Activated naive CD8-positive, alpha-beta T cell (primary cell): Measurements from ENCODE around the gene NTPCR.
"Not testable (repeated sequence)": the region's sequence is repeated elsewhere in the genome, so short reads cannot be mapped to it uniquely, and the experiment has no call there.

Experiments used
- H3K27ac Mint-ChIP-seq: one replicate; pipeline ENCODE4 v1.8.0; 2021; ENCODE audit warnings: mixed read lengths
- H3K27me3 Mint-ChIP-seq: one replicate; pipeline ENCODE4 v1.8.0; 2021; ENCODE audit warnings: mixed read lengths
- H3K36me3 Mint-ChIP-seq: one replicate; pipeline ENCODE4 v1.8.0; 2021; ENCODE audit warnings: mixed read lengths
- H3K4me1 Mint-ChIP-seq: one replicate; pipeline ENCODE4 v1.8.0; 2021; ENCODE audit warnings: low read depth, mixed read lengths
- H3K4me3 Mint-ChIP-seq: one replicate; pipeline ENCODE4 v1.8.0; 2021; ENCODE audit warnings: mild to moderate bottlenecking, mixed read lengths
- H3K9me3 Mint-ChIP-seq: one replicate; pipeline ENCODE4 v1.8.0; 2021; ENCODE audit warnings: low read depth, mixed read lengths

The NTPCR gene

GRCh38 chr1:232917053-232917452 lies 33.4 kb upstream of the NTPCR start:
- Mint-ChIP-seq H3K9me3 (no peaks in the 10 kb centered on the region), H3K36me3 (peaks cover 2% of the 10 kb centered on the region), H3K4me3 (no peak overlapping the region), H3K27me3 (peaks cover 4% of the 10 kb centered on the region), H3K4me1 (peaks cover 6% of the 10 kb centered on the region), H3K27ac (no peak overlapping the region)

- peaks cover 38% of the 10 kb centered on the region for H3K4me1 Mint-ChIP-seq
Observed at GRCh38 chr1:232921381-232921780, 29.0 kb upstream of the NTPCR start.

GRCh38 chr1:232922485-232922884 lies 27.9 kb upstream of the NTPCR start:
- Mint-ChIP-seq H3K27me3 (no peaks in the 10 kb centered on the region), H3K36me3 (peaks cover 2% of the 10 kb centered on the region), H3K4me3 (no peak overlapping the region), H3K9me3 (no peaks in the 10 kb centered on the region), H3K4me1 (peaks cover 38% of the 10 kb centered on the region), H3K27ac (no peak overlapping the region)

More at GRCh38 chr1:232921381-232921780, 29.0 kb upstream of the NTPCR start:
- Mint-ChIP-seq H3K9me3 (no peaks in the 10 kb centered on the region), H3K27ac (no peak overlapping the region), H3K27me3 (peaks cover 4% of the 10 kb centered on the region), H3K36me3 (peaks cover 2% of the 10 kb centered on the region), H3K4me3 (no peak overlapping the region)

- H3K36me3 Mint-ChIP-seq: no peaks in the 10 kb centered on the region
- peak overlapping the region; percentile 91 for H3K27ac Mint-ChIP-seq
- H3K4me3 Mint-ChIP-seq: peak overlapping the region; percentile 42
- H3K4me1 Mint-ChIP-seq: peaks cover 38% of the 10 kb centered on the region
- H3K27me3 Mint-ChIP-seq: no peaks in the 10 kb centered on the region
- H3K9me3 Mint-ChIP-seq: no peaks in the 10 kb centered on the region
Observed at GRCh38 chr1:232923739-232924386, 26.5 kb upstream of the NTPCR start.

GRCh38 chr1:232924874-232925273 lies 25.5 kb upstream of the NTPCR start:
- Mint-ChIP-seq H3K4me1 (peaks cover 38% of the 10 kb centered on the region), H3K36me3 (no peaks in the 10 kb centered on the region), H3K4me3 (no peak overlapping the region), H3K27me3 (no peaks in the 10 kb centered on the region), H3K27ac (no peak overlapping the region), H3K9me3 (no peaks in the 10 kb centered on the region)

GRCh38 chr1:232925421-232926220 lies 24.8 kb upstream of the NTPCR start:
- Mint-ChIP-seq H3K9me3 (no peaks in the 10 kb centered on the region), H3K36me3 (no peaks in the 10 kb centered on the region), H3K4me1 (peaks cover 38% of the 10 kb centered on the region), H3K27me3 (no peaks in the 10 kb centered on the region), H3K27ac (no peak overlapping the region), H3K4me3 (no peak overlapping the region)

- H3K27me3 Mint-ChIP-seq, H3K36me3 Mint-ChIP-seq, H3K9me3 Mint-ChIP-seq, H3K4me3 Mint-ChIP-seq, H3K27ac Mint-ChIP-seq: not testable (repeated sequence)
- H3K4me1 Mint-ChIP-seq: peaks cover 31% of the 10 kb centered on the region
Observed at GRCh38 chr1:232927166-232927565, 23.2 kb upstream of the NTPCR start.

- H3K27me3 Mint-ChIP-seq: no peaks in the 10 kb centered on the region
- H3K27ac Mint-ChIP-seq: no peak overlapping the region
- no peak overlapping the region for H3K4me3 Mint-ChIP-seq
- H3K36me3 Mint-ChIP-seq: no peaks in the 10 kb centered on the region
- H3K9me3 Mint-ChIP-seq: no peaks in the 10 kb centered on the region
- H3K4me1 Mint-ChIP-seq: peaks cover 27% of the 10 kb centered on the region
Observed at GRCh38 chr1:232927830-232928505, 22.4 kb upstream of the NTPCR start.

GRCh38 chr1:232932486-232933425 lies 17.7 kb upstream of the NTPCR start:
- Mint-ChIP-seq H3K27ac (no peak overlapping the region), H3K27me3 (peaks cover under 1% of the 10 kb centered on the region), H3K9me3 (no peaks in the 10 kb centered on the region), H3K4me1 (no peaks in the 10 kb centered on the region), H3K36me3 (no peaks in the 10 kb centered on the region), H3K4me3 (no peak overlapping the region)

- Mint-ChIP-seq H3K27ac (no peak overlapping the region), H3K27me3 (peaks cover 7% of the 10 kb centered on the region), H3K4me1 (no peaks in the 10 kb centered on the region), H3K9me3 (no peaks in the 10 kb centered on the region), H3K36me3 (peaks cover 3% of the 10 kb centered on the region), H3K4me3 (no peak overlapping the region)
Observed at GRCh38 chr1:232936941-232937340, 13.5 kb upstream of the NTPCR start.

- no peak overlapping the region for H3K27ac Mint-ChIP-seq
- H3K4me3 Mint-ChIP-seq: no peak overlapping the region
- H3K27me3 Mint-ChIP-seq: peaks cover 7% of the 10 kb centered on the region
- no peaks in the 10 kb centered on the region for H3K4me1 Mint-ChIP-seq
- H3K36me3 Mint-ChIP-seq: peaks cover 3% of the 10 kb centered on the region
- H3K9me3 Mint-ChIP-seq: no peaks in the 10 kb centered on the region
Observed at GRCh38 chr1:232937741-232938375, 12.6 kb upstream of the NTPCR start.

GRCh38 chr1:232938926-232939325 lies 11.5 kb upstream of the NTPCR start:
- peaks cover 3% of the 10 kb centered on the region for H3K36me3 Mint-ChIP-seq
- no peaks in the 10 kb centered on the region for H3K9me3 Mint-ChIP-seq
- peaks cover 8% of the 10 kb centered on the region for H3K4me1 Mint-ChIP-seq
- H3K27ac Mint-ChIP-seq: no peak overlapping the region
- H3K27me3 Mint-ChIP-seq: peaks cover 7% of the 10 kb centered on the region
- no peak overlapping the region for H3K4me3 Mint-ChIP-seq

GRCh38 chr1:232939748-232940147 lies 10.7 kb upstream of the NTPCR start:
- H3K27ac Mint-ChIP-seq: no peak overlapping the region
- peaks cover 5% of the 10 kb centered on the region for H3K36me3 Mint-ChIP-seq
- no peaks in the 10 kb centered on the region for H3K9me3 Mint-ChIP-seq
- H3K4me1 Mint-ChIP-seq: peaks cover 15% of the 10 kb centered on the region
- H3K4me3 Mint-ChIP-seq: no peak overlapping the region
- peaks cover 7% of the 10 kb centered on the region for H3K27me3 Mint-ChIP-seq

GRCh38 chr1:232940262-232940661 lies 10.1 kb upstream of the NTPCR start:
- H3K27me3 Mint-ChIP-seq: peaks cover 7% of the 10 kb centered on the region
- peaks cover 5% of the 10 kb centered on the region for H3K36me3 Mint-ChIP-seq
- no peaks in the 10 kb centered on the region for H3K9me3 Mint-ChIP-seq
- H3K4me3 Mint-ChIP-seq: no peak overlapping the region
- H3K4me1 Mint-ChIP-seq: peaks cover 15% of the 10 kb centered on the region
- no peak overlapping the region for H3K27ac Mint-ChIP-seq
